Right lobe of liver (tissue), 4 donors: ENCODE results near the gene ABI3.

Experiments
- POLR2A ChIP-seq: fragments of 450-650 bp; IDR thresholded peaks from one replicate; pipeline ENCODE4 v1.6.1; 2017; ENCODE audit warnings: antibody characterized with exemption, mild to moderate bottlenecking
- TF ChIP-seq, protein P1 (sequence below), 4 donors: fragments of 200-600 bp in 3 of 4; fragments of 450-650 bp in 1 of 4; IDR thresholded peaks; one replicate each; pipeline versions ENCODE4 v1.5.1 to v1.8.0; 2016 to 2022; ENCODE audit warnings: antibody characterized with exemption in 4 of 4, mild to moderate bottlenecking in 2 of 4
- donor health status: DM: no; HTN: no; CAD: no.
- donor health status: DM: no; HTN: no; CAD: no.
- donor health status: DM: no; HTN: yes; CAD: no.

- TF ChIP-seq, protein P1, sequence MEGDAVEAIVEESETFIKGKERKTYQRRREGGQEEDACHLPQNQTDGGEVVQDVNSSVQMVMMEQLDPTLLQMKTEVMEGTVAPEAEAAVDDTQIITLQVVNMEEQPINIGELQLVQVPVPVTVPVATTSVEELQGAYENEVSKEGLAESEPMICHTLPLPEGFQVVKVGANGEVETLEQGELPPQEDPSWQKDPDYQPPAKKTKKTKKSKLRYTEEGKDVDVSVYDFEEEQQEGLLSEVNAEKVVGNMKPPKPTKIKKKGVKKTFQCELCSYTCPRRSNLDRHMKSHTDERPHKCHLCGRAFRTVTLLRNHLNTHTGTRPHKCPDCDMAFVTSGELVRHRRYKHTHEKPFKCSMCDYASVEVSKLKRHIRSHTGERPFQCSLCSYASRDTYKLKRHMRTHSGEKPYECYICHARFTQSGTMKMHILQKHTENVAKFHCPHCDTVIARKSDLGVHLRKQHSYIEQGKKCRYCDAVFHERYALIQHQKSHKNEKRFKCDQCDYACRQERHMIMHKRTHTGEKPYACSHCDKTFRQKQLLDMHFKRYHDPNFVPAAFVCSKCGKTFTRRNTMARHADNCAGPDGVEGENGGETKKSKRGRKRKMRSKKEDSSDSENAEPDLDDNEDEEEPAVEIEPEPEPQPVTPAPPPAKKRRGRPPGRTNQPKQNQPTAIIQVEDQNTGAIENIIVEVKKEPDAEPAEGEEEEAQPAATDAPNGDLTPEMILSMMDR (IDR thresholded peaks at IDR 0.05) = peak; percentile 71 to 87 (median 77)
- TF ChIP-seq POLR2A = no peak
These were observed 30.2 kb upstream of the ABI3 start for GRCh38 chr17:49180303-49180702.
